Mucosa of rectum (tissue), 2 donors: Measurements from ENCODE around the gene OR2AP1.
"Not testable (repeated sequence)": the region's sequence is repeated elsewhere in the genome, so short reads cannot be mapped to it uniquely, and the experiment has no call there.

Experiments
- H3K27ac ChIP-seq, 2 donors: one replicate each; pipeline ENCODE4 v1.7.0; 2013; ENCODE audit warnings: inconsistent platforms in 2 of 2, low read depth in 2 of 2, low read length in 2 of 2
- H3K27me3 ChIP-seq, 2 donors: one replicate each; pipeline ENCODE4 v1.7.0; 2013; ENCODE audit warnings: low read length in 2 of 2; ENCODE audit not compliant: control insufficient read depth in 2 of 2, insufficient read depth in 2 of 2
- H3K36me3 ChIP-seq, 2 donors: one replicate each; pipeline ENCODE4 v1.7.0; 2013; ENCODE audit warnings: low read length in 2 of 2; ENCODE audit not compliant: control insufficient read depth in 2 of 2, insufficient read depth in 2 of 2
- H3K4me1 ChIP-seq, 2 donors: one replicate each; pipeline ENCODE4 v1.7.0; 2013; ENCODE audit warnings: low read length in 2 of 2, mild to moderate bottlenecking in 1 of 2; ENCODE audit not compliant: control insufficient read depth in 2 of 2, insufficient read depth in 2 of 2
- H3K4me3 ChIP-seq, 2 donors: one replicate each; pipeline ENCODE4 v1.7.0; 2013; ENCODE audit warnings: low read length in 2 of 2
- H3K9ac ChIP-seq, 2 donors: one replicate each; pipeline ENCODE4 v1.7.0; 2013; ENCODE audit warnings: low read length in 2 of 2, low read depth in 1 of 2, mild to moderate bottlenecking in 1 of 2
- H3K9me3 ChIP-seq, 2 donors: one replicate each; pipeline ENCODE4 v1.7.0; 2013; ENCODE audit warnings: low read length in 2 of 2; ENCODE audit not compliant: control insufficient read depth in 2 of 2
- donor health status: healthy.
- donor health status: Normal muscosa, but diverticular disease.

The OR2AP1 gene

GRCh38 chr12:55572168-55572567 is at the start of gene OR2AP1:
OR2AP1 (plus strand) TSS chr12:55572468; CDS start chr12:55574415, 1,947 bp downstream.
- H3K4me3 ChIP-seq = no peak within 1 kb of the TSS
- H3K27me3 ChIP-seq = no peaks in the 10 kb centered on the region
- no peaks in the 10 kb centered on the region for H3K9me3 ChIP-seq
- H3K36me3 ChIP-seq = no peaks in the 10 kb centered on the region
- H3K4me1 ChIP-seq = no peaks in the 10 kb centered on the region
- H3K27ac ChIP-seq = no peak within 1 kb of the TSS
- H3K9ac ChIP-seq = no peak within 1 kb of the TSS

GRCh38 chr12:55548235-55548634 is 24.0 kb upstream of the OR2AP1 start:
- not testable (repeated sequence) for H3K27me3 ChIP-seq, H3K4me1 ChIP-seq, H3K27ac ChIP-seq, H3K4me3 ChIP-seq, H3K9me3 ChIP-seq, H3K36me3 ChIP-seq, H3K9ac ChIP-seq

- no peaks in the 10 kb centered on the region for H3K27me3 ChIP-seq
- H3K36me3 ChIP-seq = no peaks in the 10 kb centered on the region
- no peak overlapping the region for H3K4me3 ChIP-seq
- H3K9me3 ChIP-seq = no peaks in the 10 kb centered on the region
- no peak overlapping the region for H3K27ac ChIP-seq
- H3K9ac ChIP-seq = no peak overlapping the region
- no peaks in the 10 kb centered on the region for H3K4me1 ChIP-seq
These were observed 23.5 kb upstream of the OR2AP1 start for GRCh38 chr12:55548756-55549155.

- Histone ChIP-seq H3K36me3 (no peaks in the 10 kb centered on the region), H3K27ac (no peak within 1 kb of the TSS), H3K4me3 (no peak within 1 kb of the TSS), H3K9ac (no peak within 1 kb of the TSS), H3K27me3 (no peaks in the 10 kb centered on the region), H3K4me1 (no peaks in the 10 kb centered on the region), H3K9me3 (no peaks in the 10 kb centered on the region)
These were observed 23.0 kb upstream of the OR2AP1 start, which contains the start of gene OR6C4 for GRCh38 chr12:55549302-55549701. OR6C4 (plus strand) TSS chr12:55549602; CDS start chr12:55551227, 1,625 bp downstream.

GRCh38 chr12:55554296-55554695 is 18.0 kb upstream of the OR2AP1 start:
- Histone ChIP-seq H3K4me1 (no peaks in the 10 kb centered on the region), H3K27ac (no peak overlapping the region)

GRCh38 chr12:55570060-55570459 is 2.2 kb upstream of the OR2AP1 start:
- not testable (repeated sequence) for H3K27me3 ChIP-seq, H3K4me1 ChIP-seq, H3K4me3 ChIP-seq, H3K36me3 ChIP-seq, H3K27ac ChIP-seq, H3K9me3 ChIP-seq, H3K9ac ChIP-seq

More at GRCh38 chr12:55554296-55554695, 18.0 kb upstream of the OR2AP1 start:
- peaks cover 0 to 3% of the 10 kb centered on the region in 2 donors for H3K9me3 ChIP-seq
- H3K4me3 ChIP-seq = no peak overlapping the region
- no peaks in the 10 kb centered on the region for H3K27me3 ChIP-seq
- no peaks in the 10 kb centered on the region for H3K36me3 ChIP-seq
- no peak overlapping the region for H3K9ac ChIP-seq

GRCh38 chr12:55570689-55571088 is 1.6 kb upstream of the OR2AP1 start:
- not testable (repeated sequence) for H3K36me3 ChIP-seq, H3K27ac ChIP-seq, H3K27me3 ChIP-seq, H3K4me1 ChIP-seq, H3K9me3 ChIP-seq, H3K4me3 ChIP-seq, H3K9ac ChIP-seq

- no peak overlapping the region for H3K27ac ChIP-seq
- H3K9me3 ChIP-seq = no peaks in the 10 kb centered on the region
- no peaks in the 10 kb centered on the region for H3K27me3 ChIP-seq
- H3K4me3 ChIP-seq = no peak overlapping the region
- no peak overlapping the region for H3K9ac ChIP-seq
- H3K4me1 ChIP-seq = no peaks in the 10 kb centered on the region
- H3K36me3 ChIP-seq = no peaks in the 10 kb centered on the region
These were observed 9.8 kb downstream of the OR2AP1 start for GRCh38 chr12:55582066-55582465.

- H3K9ac ChIP-seq = no peak overlapping the region
- no peak overlapping the region for H3K4me3 ChIP-seq
- H3K9me3 ChIP-seq = no peaks in the 10 kb centered on the region
- H3K27me3 ChIP-seq = no peaks in the 10 kb centered on the region
- no peak overlapping the region for H3K27ac ChIP-seq
- no peaks in the 10 kb centered on the region for H3K36me3 ChIP-seq
- H3K4me1 ChIP-seq = no peaks in the 10 kb centered on the region
These were observed 13.5 kb downstream of the OR2AP1 start for GRCh38 chr12:55585817-55586216.

GRCh38 chr12:55590152-55590551 is 17.9 kb downstream of the OR2AP1 start:
- H3K9me3 ChIP-seq, H3K9ac ChIP-seq, H3K4me1 ChIP-seq, H3K27ac ChIP-seq, H3K4me3 ChIP-seq, H3K36me3 ChIP-seq, H3K27me3 ChIP-seq: not testable (repeated sequence)
